NCI-H2171 (cell line): ENCODE results near the gene SUSD5.
"Not testable (repeated sequence)": the region's sequence is repeated elsewhere in the genome, so short reads cannot be mapped to it uniquely, and the experiment has no call there.

Source experiments
- DNase-seq: peaks from one replicate; lab custom pipeline; 2025; lab: John Stamatoyannopoulos, UW

Gene SUSD5

GRCh38 chr3:33152363-33153360 lies 65.9 kb downstream of the SUSD5 start:
- DNase-seq = no peak

GRCh38 chr3:33149342-33149741 lies 69.3 kb downstream of the SUSD5 start:
- DNase-seq = no peak

- DNase-seq = no peak
Measured at GRCh38 chr3:33146791-33147445, 71.7 kb downstream of the SUSD5 start.

- no peak for DNase-seq
Measured at GRCh38 chr3:33145901-33146580, 72.6 kb downstream of the SUSD5 start.

- no peak for DNase-seq
Measured at GRCh38 chr3:33145221-33145900, 73.2 kb downstream of the SUSD5 start.

- no peak for DNase-seq
Measured at GRCh38 chr3:33144433-33144832, 74.2 kb downstream of the SUSD5 start.

- no peak for DNase-seq
Measured at GRCh38 chr3:33141006-33141405, 77.6 kb downstream of the SUSD5 start.

GRCh38 chr3:33139996-33140395 lies 78.6 kb downstream of the SUSD5 start:
- DNase-seq = no peak

DNA sequence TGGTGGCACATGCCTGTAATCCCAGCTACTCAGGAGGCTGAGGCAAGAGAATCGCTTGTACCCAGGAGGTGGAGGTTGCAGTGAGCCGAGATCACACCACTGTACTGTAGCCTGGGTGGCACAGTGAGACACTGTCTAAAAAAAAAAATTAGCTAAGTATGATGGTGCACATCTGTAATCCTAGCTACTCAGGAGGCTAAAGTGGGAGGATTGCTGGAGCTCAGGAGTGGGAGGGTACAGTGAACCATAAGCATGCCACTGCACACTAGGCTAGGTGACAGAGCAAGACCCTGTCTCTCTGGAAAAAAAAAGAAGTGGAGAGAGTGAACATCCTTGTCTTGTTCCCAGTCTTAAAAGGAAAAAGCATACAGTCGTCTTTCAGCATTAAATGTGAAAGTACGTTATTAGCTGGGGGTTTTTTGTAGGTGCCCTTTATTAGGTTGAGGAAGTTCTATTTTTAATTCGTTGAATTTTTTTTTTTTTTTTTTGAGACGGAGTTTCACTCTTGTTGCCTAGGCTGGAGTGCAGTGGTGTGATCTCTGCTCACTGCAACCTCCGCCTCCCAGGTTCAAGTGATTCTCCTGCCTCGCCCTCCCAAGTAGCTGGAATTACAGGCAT lies 79.5 kb downstream of the SUSD5 start:
- DNase-seq = not testable (repeated sequence)

DNA sequence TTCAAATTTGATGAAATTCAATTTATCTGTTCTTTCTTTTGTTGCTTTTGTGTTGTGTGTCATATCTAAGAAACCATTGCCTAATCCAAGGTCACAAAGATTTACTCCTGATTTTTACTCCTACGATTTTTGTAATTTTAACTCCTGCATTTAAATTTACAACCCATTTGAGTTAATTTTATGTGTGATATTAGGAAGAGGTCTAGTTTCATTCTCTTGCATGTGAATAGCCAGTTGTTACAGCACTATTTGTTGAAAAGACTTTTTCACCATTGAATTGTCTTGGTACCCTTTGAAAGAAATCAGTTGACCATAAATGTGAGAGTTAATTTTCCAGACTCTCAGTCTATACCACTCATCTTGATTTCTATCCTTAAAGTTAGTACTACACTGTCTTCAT lies 80.9 kb downstream of the SUSD5 start:
- no peak for DNase-seq

GRCh38 chr3:33134026-33134625 lies 84.5 kb downstream of the SUSD5 start:
- DNase-seq = no peak

DNA sequence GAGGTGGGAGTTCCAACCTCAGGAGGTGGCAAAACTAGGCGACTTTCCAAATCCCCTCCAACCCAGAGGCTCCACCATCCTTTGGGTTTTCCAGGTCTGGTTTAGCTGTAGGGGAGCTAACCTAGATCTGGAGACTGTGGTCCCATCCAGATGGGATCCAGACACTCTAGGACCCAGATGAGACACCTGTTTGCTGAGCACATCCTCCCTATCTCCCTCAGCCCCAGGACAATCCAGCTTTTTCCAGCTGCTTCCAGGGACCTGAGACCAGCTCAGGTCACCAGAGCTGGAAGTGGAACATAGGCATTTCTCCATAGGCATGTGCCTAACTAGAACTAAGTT lies 86.6 kb downstream of the SUSD5 start:
- no peak for DNase-seq

DNA sequence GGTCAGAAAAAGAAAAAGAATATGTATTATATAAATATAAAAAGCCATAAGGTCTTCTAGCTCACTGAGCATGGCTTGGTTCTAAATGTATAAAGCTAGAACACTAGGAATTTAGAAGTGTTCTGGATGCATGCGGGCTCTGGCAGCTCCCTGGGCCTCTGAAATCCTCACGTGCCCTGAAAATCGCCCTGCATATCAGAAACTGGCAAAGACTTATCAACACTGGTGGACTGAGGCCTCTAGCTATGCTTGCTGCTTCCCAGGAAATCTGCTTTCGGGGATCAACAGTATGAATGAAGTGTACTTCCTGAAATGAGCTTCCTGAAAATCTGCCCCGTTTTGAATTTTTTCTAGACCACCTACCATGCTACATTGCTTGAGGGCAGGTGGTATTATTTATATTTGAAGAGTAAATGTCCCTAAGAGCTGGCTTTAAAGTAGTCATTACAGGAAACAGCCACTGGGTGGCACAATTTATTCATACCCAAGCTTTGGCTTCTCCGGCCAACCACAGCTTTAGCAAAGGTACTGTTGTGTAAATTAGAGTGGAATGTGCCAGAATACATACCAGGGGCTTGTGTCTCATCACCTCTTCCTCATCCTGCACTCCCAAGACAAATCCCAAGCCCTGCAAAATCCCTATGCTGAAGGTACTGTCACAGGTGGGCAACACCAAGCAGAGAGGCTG lies 87.1 kb downstream of the SUSD5 start:
- no peak for DNase-seq

- DNase-seq = no peak
Measured at GRCh38 chr3:33130144-33130543, 88.5 kb downstream of the SUSD5 start.

GRCh38 chr3:33128706-33129105 lies 89.9 kb downstream of the SUSD5 start:
- DNase-seq = no peak

DNA sequence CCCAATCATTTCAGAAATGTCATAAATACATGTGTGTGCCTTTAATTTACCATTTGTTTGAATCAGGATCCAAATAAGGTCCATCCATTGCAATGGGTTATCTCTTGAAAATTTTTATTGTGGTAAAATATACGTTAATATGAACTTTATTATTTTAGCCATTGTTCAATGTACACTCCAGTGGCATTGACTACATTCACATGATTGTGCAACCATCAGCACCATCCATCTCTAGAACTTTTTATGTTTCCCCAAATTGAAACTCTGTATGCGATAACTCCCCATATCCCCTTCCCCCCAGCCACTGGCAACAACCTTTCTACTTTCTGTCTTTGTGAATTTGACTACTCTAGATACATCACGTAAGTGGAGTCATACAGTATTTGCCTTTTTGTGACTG lies 92.8 kb downstream of the SUSD5 start:
- no peak for DNase-seq

DNA sequence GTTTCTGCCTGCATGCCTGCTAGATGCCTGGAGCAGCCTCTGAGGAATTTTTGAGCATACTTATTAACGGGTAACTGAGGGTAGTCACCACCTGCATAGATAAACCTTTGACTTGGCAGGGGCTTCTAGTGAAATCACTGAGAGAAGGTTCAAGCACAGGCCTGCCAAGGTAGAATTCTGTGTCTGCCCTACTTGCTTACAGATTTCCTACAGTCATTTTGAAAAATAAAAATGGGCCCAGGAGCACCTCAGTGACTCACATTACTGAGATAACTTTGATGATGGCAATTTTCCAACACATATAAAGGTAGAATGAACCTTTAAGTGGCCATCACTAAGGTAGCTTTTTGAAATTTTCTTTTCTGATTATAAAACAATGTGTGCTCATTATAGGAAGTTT lies 94.0 kb downstream of the SUSD5 start:
- DNase-seq = no peak

DNA sequence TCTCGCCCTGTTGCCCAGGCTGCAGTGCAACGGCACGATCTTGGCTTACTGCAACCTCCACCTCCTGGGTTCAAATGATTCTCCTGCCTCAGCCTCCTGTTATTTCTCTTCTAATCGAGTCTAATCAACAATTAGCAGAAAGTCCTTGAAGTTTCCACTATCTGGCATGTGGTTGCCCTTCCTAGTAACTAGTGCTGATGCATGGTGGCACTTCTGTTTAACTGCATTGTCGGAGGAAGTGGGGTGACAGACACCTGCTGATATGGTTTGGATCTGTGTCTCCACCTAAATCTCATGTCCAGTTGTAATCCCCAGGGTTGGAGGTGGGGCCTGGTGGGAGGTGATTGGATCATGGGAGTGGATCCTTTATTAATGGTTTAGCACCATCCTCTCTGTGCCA lies 95.6 kb downstream of the SUSD5 start:
- no peak for DNase-seq

- no peak for DNase-seq
Measured at GRCh38 chr3:33119891-33120290, 98.7 kb downstream of the SUSD5 start.

DNA sequence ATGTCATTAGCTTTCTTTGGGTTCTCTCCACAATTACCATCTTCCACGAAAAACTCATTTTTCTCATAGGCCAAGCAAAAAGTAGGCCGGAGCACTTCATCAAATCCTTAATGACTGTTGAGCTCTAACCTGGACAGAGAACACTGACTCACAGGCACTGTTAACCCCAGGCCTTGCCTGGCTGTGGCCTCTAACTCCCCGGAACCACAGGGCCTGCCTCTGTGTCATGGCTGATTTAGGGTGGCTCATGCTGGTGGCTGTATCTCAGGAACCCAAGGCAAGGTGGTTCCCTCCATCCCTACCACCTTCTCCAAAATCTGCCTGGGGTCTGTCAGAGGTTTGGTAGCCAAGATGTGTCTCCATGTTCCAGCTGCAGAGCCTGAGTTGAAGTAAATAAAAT lies 101.1 kb downstream of the SUSD5 start:
- no peak for DNase-seq
